ENCODE measurements around the gene DENND1B.

DENND1B gene

GRCh38 chr1:197732187-197732586, 43.1 kb downstream of the DENND1B start:
- H3K4me3 ChIP-seq (ENCODE audit: low read depth, low read length) = no peak overlapping the region
- TF ChIP-seq CTCF (IDR thresholded peaks at IDR 0.05; ENCODE audit: low read depth, low read length) = no peak
- H3K36me3 ChIP-seq = no peaks in the 10 kb centered on the region
- no peak for DNase-seq
- no peaks in the 10 kb centered on the region for H3K9me3 ChIP-seq
- H3K27me3 ChIP-seq = no peaks in the 10 kb centered on the region
- no peaks in the 10 kb centered on the region for H3K4me1 ChIP-seq

DNA sequence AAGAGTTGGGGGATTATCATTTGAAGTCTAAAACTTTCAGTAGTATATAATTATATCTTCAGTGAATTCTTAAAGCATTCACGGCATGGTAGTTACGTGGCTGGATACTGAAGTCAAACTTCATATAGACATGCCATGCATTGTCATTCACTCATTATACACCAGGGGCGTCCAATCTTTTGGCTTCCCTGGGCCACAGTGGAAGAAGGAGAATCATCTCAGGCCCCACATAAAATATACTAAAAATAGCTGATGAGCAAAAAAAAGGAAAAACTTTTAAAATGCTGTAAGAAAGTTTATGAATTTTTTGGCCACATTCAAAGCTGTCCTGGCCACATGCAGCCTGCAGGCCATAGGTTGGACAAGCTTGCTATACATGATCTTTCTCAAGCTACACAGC, 43.8 kb downstream of the DENND1B start:
- DNase-seq = no peak
- peak; percentile 18 for TF ChIP-seq CTCF (IDR thresholded peaks at IDR 0.05; ENCODE audit: low read depth, low read length)
- no peaks in the 10 kb centered on the region for H3K27me3 ChIP-seq
- H3K9me3 ChIP-seq = no peaks in the 10 kb centered on the region
- H3K4me3 ChIP-seq (ENCODE audit: low read depth, low read length) = no peak overlapping the region
- no peaks in the 10 kb centered on the region for H3K36me3 ChIP-seq
- no peaks in the 10 kb centered on the region for H3K4me1 ChIP-seq

DNA sequence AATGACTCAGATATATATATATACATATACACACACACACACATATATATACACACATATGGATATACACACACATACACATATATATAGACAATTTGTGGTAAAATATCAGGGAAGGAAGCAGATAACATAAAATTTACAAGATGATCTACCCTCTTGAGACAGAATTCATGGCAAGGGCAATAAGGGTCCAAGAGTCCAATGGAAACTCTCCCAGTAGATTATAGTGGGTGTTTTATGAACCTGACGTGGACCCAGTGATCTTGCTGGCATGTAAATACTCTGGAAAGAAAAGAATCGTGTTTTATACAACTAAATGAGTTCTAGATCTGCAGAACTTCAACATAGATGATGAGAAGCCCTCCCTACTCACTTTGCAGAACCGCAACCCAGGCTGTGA, 49.3 kb downstream of the DENND1B start:
- Histone ChIP-seq H3K4me3 (ENCODE audit: low read depth, low read length) (no peak overlapping the region), H3K9me3 (no peaks in the 10 kb centered on the region), H3K4me1 (no peaks in the 10 kb centered on the region), H3K36me3 (no peaks in the 10 kb centered on the region), H3K27me3 (no peaks in the 10 kb centered on the region)
- no peak for DNase-seq
- TF ChIP-seq CTCF (IDR thresholded peaks at IDR 0.05; ENCODE audit: low read depth, low read length) = no peak

- no peaks in the 10 kb centered on the region for H3K36me3 ChIP-seq
- no peak for DNase-seq
- H3K9me3 ChIP-seq = no peaks in the 10 kb centered on the region
- H3K4me3 ChIP-seq (ENCODE audit: low read depth, low read length) = no peak overlapping the region
- H3K27me3 ChIP-seq = no peaks in the 10 kb centered on the region
- no peak for TF ChIP-seq CTCF (IDR thresholded peaks at IDR 0.05; ENCODE audit: low read depth, low read length)
- H3K4me1 ChIP-seq = no peaks in the 10 kb centered on the region
Measured at GRCh38 chr1:197725044-197725443, 50.2 kb downstream of the DENND1B start.

GRCh38 chr1:197715806-197716205, 59.5 kb downstream of the DENND1B start:
- no peaks in the 10 kb centered on the region for H3K9me3 ChIP-seq
- peaks cover 6% of the 10 kb centered on the region for H3K4me1 ChIP-seq
- DNase-seq = no peak
- H3K36me3 ChIP-seq = no peaks in the 10 kb centered on the region
- H3K27me3 ChIP-seq = no peaks in the 10 kb centered on the region
- H3K4me3 ChIP-seq (ENCODE audit: low read depth, low read length) = no peak overlapping the region
- no peak for TF ChIP-seq CTCF (IDR thresholded peaks at IDR 0.05; ENCODE audit: low read depth, low read length)

DNA sequence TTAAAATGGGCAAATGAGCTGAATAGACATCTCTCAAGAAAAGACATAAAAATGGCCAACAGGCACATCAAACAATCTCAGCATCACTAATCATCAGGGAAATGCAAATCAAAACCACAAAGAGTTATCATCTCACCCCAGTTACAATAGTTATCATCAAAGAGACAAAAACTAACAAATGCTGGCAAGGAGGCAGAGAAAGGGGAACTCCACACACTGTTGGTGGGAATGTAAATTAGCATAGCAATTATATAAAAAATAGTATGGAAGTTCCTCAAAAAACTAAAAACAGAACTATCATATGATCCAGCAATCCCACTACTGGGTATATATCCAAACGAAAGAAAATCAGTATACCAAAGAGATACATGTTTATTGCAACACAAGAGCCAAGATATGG, 68.7 kb downstream of the DENND1B start:
- no peak for DNase-seq
- no peak overlapping the region for H3K4me3 ChIP-seq (ENCODE audit: low read depth, low read length)
- no peaks in the 10 kb centered on the region for H3K27me3 ChIP-seq
- no peaks in the 10 kb centered on the region for H3K36me3 ChIP-seq
- TF ChIP-seq CTCF (IDR thresholded peaks at IDR 0.05; ENCODE audit: low read depth, low read length) = no peak
- H3K4me1 ChIP-seq = no peaks in the 10 kb centered on the region
- no peaks in the 10 kb centered on the region for H3K9me3 ChIP-seq
